HG03159 (cell line): ENCODE measurements around the gene EXD2.
"Not testable (repeated sequence)": the region's sequence is repeated elsewhere in the genome, so short reads cannot be mapped to it uniquely, and the experiment has no call there.

Experiments
- ATAC-seq: cut with Tn5 transposase; IDR thresholded peaks from one replicate; pipeline ENCODE4 v1.9.1; 2021; ENCODE audit warnings: mild to moderate bottlenecking, moderate library complexity; ENCODE audit not compliant: unreplicated experiment

Gene EXD2

GRCh38 chr14:69193721-69194120, 2.4 kb downstream of the EXD2 start:
- no peak for ATAC-seq

DNA sequence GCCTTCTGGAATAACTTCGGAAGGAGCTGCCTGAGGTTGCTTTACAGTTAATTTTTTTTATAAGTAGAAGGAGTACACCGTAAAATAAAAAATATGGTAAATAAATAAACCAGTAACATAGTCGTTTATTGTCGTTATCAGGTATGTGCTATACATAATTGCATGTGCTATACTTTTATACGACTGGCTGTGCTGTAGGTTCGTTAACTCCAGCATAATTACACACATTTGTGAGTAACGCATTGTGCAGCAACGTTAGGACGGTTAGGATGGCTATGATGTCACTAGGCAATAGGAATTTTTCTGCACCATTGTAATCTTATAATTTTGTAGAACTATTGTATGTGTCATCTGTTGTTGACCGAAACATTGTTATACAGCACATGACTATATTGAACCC, 8.5 kb downstream of the EXD2 start:
- ATAC-seq, result no peak

DNA sequence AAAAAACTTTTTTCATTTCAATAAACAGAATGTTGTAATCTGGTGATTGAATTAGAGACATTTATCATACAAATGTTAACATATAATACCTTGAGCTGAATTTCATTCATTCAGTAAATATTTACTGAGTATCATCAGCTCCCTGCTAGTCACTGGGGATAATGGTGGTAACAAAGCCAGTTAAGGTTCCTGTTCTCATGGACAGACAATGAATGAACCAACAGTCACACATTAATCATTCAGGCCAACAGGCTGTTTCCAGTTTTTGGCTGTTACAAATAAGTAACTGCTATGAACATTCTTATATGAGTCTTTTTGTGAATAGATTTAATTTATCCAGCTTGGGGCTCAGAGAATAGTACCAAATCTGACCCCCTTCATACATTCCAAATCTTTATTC, 13.5 kb downstream of the EXD2 start:
- ATAC-seq, result no peak

DNA sequence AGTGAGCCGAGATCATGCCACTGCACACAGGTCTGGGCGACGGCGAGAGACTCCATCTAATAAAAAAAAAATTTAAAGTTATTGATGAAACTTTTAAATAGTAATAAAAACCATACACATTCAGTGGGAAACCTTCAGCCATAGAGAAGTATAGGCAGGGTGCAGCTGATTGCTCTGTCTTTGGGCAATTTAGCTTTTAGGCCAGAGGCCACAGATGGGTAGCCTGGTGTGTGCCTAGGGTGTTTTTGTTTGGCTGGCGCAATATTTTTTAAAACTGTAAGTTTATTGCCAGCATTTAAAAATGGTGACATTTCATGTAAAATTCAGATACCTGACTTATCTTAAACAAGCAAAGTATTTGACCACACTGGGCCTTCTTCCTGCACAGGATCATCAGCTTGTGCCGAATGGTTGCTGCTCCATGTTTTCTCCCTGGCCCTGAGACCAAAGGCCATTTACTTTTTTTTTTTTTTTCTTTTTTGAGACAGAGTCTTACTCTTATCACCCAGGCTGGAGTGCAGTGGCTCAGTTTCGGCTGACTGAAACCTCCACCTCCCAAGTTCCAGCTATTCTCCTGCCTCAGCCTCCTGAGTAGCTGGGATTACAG, 16.2 kb downstream of the EXD2 start:
- no peak for ATAC-seq

GRCh38 chr14:69208666-69209065, 17.4 kb downstream of the EXD2 start:
- no peak for ATAC-seq

GRCh38 chr14:69214393-69214792, 23.1 kb downstream of the EXD2 start:
- ATAC-seq, result no peak

GRCh38 chr14:69217663-69218062, 26.4 kb downstream of the EXD2 start:
- not testable (repeated sequence) for ATAC-seq

- no peak for ATAC-seq
These were observed 33.6 kb downstream of the EXD2 start for GRCh38 chr14:69224946-69225345.

DNA sequence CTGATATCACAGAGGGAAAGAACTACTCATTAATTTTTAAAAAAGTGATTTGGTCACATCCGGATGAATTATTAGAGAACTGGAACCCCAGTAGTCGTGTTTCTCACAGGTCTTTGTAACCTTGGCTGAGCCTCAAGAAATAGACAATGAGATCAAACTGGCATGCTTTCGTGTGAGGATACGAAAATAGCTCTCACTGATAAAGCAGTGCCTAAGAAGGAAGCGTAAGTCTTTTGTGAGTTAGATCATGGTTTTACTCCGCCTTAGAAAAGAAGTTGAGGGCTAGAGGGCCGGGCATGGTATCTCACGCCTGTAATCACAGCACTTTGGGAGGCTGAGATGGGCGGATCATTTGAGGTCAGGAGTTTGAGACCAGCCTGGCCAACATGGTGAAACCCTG, 34.9 kb downstream of the EXD2 start:
- ATAC-seq, result no peak

DNA sequence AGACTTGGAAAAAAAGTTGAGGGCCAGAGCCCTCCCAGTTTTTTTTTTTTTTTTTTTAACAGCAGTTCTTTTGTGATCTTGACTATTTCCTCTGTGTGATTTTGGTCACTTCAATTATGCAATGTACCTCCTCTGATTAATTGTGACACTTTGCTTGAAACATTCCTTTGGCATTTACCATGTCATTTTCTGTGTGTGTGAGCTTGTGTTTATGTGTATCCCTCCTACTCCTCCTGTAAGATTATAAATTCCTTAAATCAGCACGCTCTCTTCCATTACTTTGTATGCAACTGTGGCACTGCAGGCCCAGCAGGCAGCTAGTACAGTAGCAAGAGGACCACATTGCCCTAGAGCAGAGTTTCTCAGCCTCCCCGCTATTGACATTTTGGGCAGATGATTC, 35.4 kb downstream of the EXD2 start:
- no peak for ATAC-seq

DNA sequence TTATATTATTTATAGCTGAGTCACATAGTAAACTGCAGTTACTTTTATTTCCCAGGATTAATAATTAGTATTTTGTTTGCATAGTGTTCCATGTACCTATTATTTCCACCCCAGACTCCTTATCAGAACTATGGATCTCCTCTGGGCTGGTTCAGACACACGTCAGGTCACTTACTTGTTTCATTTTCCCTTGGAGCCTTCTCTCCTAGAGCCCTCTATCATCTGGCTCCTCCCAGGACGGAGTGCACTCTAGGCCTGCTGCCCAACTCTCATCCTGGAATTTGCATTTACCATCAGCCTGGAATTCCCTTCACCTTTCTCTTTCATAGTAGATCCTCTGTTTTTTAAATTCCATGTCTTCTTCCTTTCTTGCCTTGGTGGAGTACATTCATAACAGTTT, 40.2 kb downstream of the EXD2 start:
- no peak for ATAC-seq

DNA sequence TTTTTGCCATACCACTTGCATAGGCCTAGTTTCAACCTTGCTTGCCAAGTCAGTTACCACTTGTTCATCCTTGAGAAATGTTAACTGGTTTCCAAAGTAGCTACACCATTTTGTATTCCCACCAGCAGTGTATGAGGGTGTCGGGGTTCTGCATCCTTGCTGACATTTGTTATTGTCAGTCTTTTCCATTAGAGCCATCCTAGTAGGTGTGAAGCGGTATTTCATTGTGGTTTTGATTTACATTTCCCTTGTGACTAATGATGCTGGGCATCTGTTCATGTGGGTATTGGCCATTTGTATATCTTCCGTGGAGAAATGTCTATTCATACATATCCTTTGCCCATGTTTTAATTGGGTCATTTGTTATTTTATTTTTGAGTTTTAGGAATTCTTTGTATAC, 41.1 kb downstream of the EXD2 start:
- no peak for ATAC-seq

GRCh38 chr14:69234106-69234505, 42.8 kb downstream of the EXD2 start:
- no peak for ATAC-seq

DNA sequence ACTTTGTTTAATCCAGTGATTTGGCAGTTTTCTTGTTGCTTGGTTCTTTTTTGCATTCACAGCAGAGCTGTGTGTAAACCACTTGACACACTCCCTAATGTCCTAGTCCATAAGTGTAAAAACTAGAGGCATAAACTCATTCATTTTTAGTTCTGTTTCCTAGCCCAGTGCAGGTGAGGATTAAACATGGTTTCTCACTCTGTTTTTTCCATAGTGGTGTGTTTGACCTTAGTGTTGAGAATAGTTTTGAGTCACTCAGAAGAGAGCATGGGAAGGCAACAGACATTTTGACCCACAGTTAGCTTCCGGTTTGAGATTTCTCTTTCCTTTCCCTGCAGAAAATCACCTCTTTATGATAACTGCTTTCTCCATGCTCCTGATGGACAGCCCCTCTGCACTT, 44.4 kb downstream of the EXD2 start:
- ATAC-seq, result no peak

DNA sequence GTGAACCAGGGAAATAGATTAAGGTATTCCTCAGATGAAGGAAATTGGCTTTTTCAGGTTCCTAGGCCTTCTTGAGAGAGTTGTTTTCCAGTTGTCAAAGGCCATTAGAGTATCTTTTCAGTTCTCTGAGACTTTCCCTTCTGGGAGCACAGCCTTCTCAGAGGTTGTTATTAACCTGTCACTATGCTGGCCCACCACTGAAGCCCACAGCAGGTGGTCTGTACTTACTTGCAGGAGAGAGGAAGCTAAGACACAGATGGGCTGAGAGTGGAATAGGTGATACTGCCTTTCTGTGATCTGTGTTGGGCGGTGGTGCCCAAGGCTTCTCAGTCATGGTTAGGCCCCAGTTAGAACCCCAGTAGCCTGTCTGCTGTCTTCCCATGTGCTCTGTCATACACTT, 45.8 kb downstream of the EXD2 start:
- no peak for ATAC-seq

DNA sequence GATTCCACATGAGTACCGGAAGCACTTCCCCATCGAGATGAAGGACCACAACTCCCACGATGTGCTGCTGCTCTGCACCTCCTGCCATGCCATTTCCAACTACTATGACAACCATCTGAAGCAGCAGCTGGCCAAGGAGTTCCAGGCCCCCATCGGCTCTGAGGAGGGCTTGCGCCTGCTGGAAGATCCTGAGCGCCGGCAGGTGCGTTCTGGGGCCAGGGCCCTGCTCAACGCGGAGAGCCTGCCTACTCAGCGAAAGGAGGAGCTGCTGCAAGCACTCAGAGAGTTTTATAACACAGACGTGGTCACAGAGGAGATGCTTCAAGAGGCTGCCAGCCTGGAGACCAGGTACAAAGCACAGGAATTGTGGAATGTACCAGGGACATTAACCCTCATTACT, 46.3 kb downstream of the EXD2 start:
- no peak for ATAC-seq

DNA sequence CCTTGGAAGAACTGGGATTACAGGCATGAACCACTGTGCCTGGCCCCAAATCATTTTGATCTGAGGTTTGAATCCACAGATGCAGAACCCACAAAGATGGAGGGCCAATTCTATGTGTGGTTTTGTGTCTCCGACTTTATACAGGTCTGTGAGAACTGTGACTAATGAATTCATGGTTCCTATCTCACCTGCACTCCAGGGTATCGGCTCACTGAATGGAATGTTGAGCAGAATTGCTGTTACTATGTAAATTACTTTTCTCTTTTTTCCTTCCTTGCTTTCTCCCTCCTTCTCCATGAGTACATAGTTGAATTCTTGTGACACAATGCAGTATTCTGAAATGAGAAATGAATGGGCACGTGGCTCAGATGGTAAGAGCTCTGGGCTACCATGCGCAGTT, 47.6 kb downstream of the EXD2 start:
- ATAC-seq, result no peak

GRCh38 chr14:69240527-69241173, 49.4 kb downstream of the EXD2 start:
- no peak for ATAC-seq

GRCh38 chr14:69241577-69241976, 50.3 kb downstream of the EXD2 start:
- no peak for ATAC-seq

DNA sequence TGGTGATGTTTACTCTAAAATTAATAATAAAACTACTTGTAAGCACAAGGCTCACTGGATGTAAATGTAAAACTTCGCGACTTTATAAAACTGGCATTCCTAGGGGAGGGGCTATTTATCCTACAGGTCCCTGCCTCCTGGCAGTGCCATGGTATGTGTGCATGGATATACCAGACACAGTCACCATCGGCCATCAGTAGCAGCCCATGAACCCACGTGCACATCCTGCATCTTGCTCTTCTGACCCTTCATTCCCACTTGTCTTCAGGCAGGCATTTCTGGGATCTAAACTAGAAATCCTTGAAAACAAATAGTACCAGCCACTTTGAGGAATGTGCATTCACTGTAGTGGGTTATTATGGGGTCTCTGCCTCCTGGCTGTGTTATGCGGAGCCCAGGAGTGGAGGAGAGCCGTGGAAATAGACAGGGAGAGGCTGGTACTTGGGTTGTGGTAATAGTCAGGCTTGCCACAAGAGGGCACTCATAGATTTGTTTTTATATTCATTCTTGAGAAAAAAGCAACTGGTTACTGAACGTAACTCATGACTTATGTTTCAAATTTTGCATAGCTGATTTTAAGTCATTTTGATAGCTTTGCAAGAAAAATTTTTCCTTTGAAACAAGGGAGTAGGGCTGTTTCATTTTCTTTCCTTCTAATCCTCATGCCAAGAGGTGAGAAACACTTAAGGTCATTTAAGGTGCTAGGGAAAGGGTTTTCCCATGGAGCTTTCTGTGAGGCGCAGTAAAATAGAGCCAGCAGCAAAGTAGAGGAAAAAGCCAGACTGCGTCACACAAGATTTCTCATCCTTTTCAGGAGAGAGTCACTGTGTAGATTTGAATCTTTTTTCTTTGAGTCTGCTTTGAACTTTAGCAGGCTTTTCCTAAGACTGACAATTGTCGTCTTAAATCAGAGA, 51.3 kb downstream of the EXD2 start:
- ATAC-seq, result no peak

GRCh38 chr14:69244946-69245345, 53.6 kb downstream of the EXD2 start:
- ATAC-seq, result no peak

GRCh38 chr14:69246331-69246730, 55.0 kb downstream of the EXD2 start:
- no peak for ATAC-seq
